Tibial artery (tissue), 4 donors: ENCODE measurements around the gene ELN.

Source experiments
- DNase-seq, 2 donors: peaks; one replicate each; pipeline ENCODE4 v3.0.0-alpha.2; 2019
- H3K27ac ChIP-seq, 2 donors: fragments of 200-600 bp; sonication (generic) in 1 of 2; 1 replicate in 1 of 2; 2 replicates in 1 of 2; pipeline ENCODE4 v1.5.1; 2018 to 2019; ENCODE audit warnings: mild to moderate bottlenecking in 1 of 2
- H3K27me3 ChIP-seq, 2 donors: fragments of 200-600 bp; sonication (generic) in 1 of 2; one replicate each; pipeline versions ENCODE4 v1.5.1 to v1.6.0; 2016 to 2019
- H3K36me3 ChIP-seq, 3 donors: fragments of 200-600 bp; sonication (generic) in 2 of 3; one replicate each; pipeline ENCODE4 v1.5.1; 2016 to 2019; ENCODE audit warnings: mild to moderate bottlenecking in 2 of 3
- H3K4me1 ChIP-seq, 4 donors: fragments of 200-600 bp; sonication (generic) in 2 of 4; 1 replicate in 3 of 4; 2 replicates in 1 of 4; pipeline ENCODE4 v1.5.1; 2016 to 2019
- H3K4me3 ChIP-seq, 2 donors: fragments of 200-600 bp; sonication (generic) in 1 of 2; 1 replicate in 1 of 2; 2 replicates in 1 of 2; pipeline ENCODE4 v1.5.1; 2018 to 2019; ENCODE audit warnings: mild to moderate bottlenecking in 2 of 2
- H3K9me3 ChIP-seq, 3 donors: fragments of 200-600 bp; sonication (generic) in 1 of 3; one replicate each; pipeline ENCODE4 v1.5.1; 2016 to 2019
- intact Hi-C: fragments of 100-400 bp; cut with DNase I; formaldehyde crosslinking; loops from one replicate; pipeline ENCODE4 v1.15.0; 2023; ENCODE audit warnings: low total_unique reads
- TF ChIP-seq, protein P1 (sequence below), 2 experiments: fragments of 200-600 bp in 1 of 2; fragments of 450-650 bp in 1 of 2; IDR thresholded peaks; one replicate each; pipeline ENCODE4 v1.5.1; 2017 to 2019; ENCODE audit warnings: antibody characterized with exemption in 2 of 2, mild to moderate bottlenecking in 1 of 2, moderate library complexity in 1 of 2

ELN gene

DNA sequence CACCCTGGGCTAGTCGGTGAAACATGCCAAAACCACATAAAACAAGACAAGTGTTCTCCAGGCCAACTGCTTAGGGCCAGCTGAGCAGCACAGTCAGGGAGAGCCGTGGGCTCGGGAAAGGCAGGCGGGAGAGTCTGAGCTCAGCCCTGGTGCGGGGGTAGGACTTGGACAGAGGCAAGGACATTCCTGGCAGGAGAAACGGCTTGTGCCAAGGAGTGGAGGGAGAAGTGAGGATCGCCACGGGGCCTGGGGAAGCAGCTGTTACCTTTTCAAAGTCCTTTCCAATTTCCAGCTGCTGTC is 4.2 kb downstream of the ELN start:
- Histone ChIP-seq H3K4me1 (peaks cover 0 to 77% (median 67%) of the 10 kb centered on the region in 4 donors), H3K4me3 (peak overlapping the region; percentile 80 to 93)

DNA sequence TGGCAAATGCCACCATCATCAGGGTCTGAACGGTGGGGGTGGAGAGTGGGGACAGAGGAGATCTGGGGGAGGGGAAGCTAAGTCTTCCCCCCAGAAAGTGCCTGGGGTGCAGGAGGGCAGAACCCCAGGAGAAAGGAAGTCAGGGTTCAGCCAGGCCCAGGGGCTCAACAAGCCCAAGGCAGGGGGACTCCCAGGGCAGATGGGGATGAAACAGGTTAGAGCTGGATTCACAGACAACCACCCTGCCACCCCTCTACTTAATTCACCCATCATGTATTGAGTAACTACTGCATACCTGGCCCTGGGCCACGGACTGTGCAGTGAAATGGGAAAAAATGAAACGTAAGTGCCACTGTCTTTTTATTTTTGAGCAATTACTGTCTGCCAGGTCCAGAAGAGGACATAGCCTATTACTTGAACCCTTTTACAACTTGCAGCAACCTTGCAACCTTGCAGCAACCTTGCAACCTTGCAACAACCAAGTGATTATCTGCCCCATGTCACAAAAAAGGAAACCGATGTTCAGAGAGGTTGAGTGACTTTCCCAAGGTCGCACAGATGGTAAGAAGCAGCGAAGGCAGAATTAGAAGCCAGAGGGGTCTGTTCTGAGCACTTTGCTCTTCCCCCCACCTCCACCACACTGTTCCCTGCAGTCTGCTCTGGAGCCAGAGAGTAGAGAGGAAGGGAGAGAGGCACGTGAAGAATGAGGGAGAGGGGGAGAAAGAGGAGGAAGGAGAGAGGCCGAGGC is 4.8 kb downstream of the ELN start:
- Histone ChIP-seq H3K4me3 (peak overlapping the region; percentile 80 to 93), H3K9me3 (no peaks in the 10 kb centered on the region), H3K36me3 (peaks cover 33 to 39% (median 35%) of the 10 kb centered on the region in 3 donors), H3K4me1 (peaks cover 0 to 77% (median 69%) of the 10 kb centered on the region in 4 donors), H3K27ac (peak overlapping the region; percentile 98), H3K27me3 (no peaks in the 10 kb centered on the region)
- intact Hi-C loops: loop anchor here (10.0 kb wide), 1 partner anchor 288 kb away; no protein-coding TSS in a partner anchor
- DNase-seq: peak in 1 of 2 donors; percentile 70
- TF ChIP-seq, protein P1, sequence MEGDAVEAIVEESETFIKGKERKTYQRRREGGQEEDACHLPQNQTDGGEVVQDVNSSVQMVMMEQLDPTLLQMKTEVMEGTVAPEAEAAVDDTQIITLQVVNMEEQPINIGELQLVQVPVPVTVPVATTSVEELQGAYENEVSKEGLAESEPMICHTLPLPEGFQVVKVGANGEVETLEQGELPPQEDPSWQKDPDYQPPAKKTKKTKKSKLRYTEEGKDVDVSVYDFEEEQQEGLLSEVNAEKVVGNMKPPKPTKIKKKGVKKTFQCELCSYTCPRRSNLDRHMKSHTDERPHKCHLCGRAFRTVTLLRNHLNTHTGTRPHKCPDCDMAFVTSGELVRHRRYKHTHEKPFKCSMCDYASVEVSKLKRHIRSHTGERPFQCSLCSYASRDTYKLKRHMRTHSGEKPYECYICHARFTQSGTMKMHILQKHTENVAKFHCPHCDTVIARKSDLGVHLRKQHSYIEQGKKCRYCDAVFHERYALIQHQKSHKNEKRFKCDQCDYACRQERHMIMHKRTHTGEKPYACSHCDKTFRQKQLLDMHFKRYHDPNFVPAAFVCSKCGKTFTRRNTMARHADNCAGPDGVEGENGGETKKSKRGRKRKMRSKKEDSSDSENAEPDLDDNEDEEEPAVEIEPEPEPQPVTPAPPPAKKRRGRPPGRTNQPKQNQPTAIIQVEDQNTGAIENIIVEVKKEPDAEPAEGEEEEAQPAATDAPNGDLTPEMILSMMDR (IDR thresholded peaks at IDR 0.05): no peak

More for the DNA sequence above, 4.2 kb downstream of the ELN start:
- H3K36me3 ChIP-seq: peaks cover 27 to 33% (median 29%) of the 10 kb centered on the region in 3 donors
- intact Hi-C loops: loop anchor here (10.0 kb wide), 1 partner anchor 287 kb away; no protein-coding TSS in a partner anchor
- peak; percentile 68 to 88 for DNase-seq
- H3K27ac ChIP-seq: peak overlapping the region; percentile 98
- no peaks in the 10 kb centered on the region for H3K27me3 ChIP-seq
- TF ChIP-seq, protein P1 (IDR thresholded peaks at IDR 0.05): no peak
- no peaks in the 10 kb centered on the region for H3K9me3 ChIP-seq

DNA sequence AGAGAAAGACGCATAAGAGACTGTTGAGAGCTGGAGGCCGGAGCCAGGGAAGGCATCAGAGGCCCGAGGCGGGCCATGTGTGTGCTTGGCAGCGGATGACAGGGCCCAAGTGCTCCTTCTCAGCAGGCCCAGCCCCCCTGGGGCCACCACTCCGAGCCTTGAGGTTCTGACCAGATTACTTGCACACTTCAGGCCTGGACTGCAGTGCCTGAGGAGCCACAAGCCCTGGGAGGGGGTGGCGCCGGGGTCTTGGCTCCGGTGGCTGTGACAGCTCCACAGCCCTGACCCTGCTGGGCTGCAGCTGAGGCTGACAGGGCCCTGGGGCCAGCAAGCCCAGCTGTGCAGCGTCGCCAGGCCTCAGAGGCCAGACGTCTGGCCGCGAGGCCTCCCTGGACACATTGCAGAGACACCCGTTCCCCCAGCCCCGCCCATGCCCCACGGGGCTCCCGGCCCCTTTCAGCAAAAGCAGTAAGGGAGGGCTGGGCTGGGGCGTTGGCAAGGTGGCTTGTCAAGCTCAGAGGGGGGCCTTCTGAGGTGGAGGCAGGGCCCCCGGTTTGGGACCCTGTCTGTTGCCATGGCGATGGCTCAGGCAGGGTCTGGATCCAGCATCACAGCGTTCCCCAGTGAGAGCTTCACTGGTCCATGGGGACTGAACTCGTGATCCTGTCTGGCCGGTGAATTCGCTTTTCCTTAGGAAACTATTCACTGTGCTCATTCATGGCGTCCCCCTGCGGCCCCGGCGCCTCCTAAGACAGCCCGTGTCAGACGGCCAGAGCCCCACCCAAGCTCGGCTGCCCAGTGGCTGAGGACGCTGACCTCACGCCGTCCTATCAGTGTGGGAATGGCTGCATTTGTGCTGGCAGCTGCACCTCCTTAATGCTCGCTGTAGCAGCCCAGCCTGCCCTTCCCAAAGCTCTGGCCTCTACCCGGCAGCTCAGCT is 5.7 kb downstream of the ELN start:
- TF ChIP-seq, protein P1 (IDR thresholded peaks at IDR 0.05): no peak
- peak; percentile 89 to 97 for DNase-seq
- no peaks in the 10 kb centered on the region for H3K27me3 ChIP-seq
- peak overlapping the region; percentile 80 to 93 for H3K4me3 ChIP-seq
- intact Hi-C loops: loop anchor here (10.0 kb wide), 1 partner anchor 289 kb away; no protein-coding TSS in a partner anchor
- H3K4me1 ChIP-seq: peaks cover 0 to 83% (median 74%) of the 10 kb centered on the region in 4 donors
- peak overlapping the region; percentile 98 for H3K27ac ChIP-seq
- H3K36me3 ChIP-seq: peaks cover 42 to 48% (median 44%) of the 10 kb centered on the region in 3 donors
- H3K9me3 ChIP-seq: no peaks in the 10 kb centered on the region

DNA sequence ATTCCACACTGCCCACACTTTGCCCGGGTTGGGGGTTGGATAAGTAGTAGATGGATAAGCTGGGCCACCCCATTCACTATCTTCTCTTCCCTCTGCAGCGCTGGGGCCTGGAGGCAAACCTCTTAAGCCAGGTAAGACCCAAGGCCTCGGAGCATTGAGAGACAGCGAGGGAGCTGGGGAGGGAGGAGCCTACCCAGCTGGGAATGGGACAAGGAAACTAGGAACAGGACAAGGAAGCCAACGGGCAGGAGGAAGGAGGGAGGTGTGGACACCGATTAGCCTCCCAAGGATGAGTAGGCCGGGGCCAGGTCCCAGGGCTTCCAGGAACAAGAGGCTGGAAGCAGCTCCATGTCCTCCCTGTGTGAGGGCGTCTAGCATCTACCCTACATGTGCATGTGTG is 9.6 kb downstream of the ELN start:
- no peak overlapping the region for H3K4me3 ChIP-seq
- DNase-seq: peak in 1 of 2 donors; percentile 81
- no peaks in the 10 kb centered on the region for H3K9me3 ChIP-seq
- TF ChIP-seq, protein P1 (IDR thresholded peaks at IDR 0.05): no peak
- H3K36me3 ChIP-seq: peaks cover 81 to 83% (median 83%) of the 10 kb centered on the region in 3 donors
- intact Hi-C loops: loop anchor here (10.0 kb wide), 1 partner anchor 293 kb away; no protein-coding TSS in a partner anchor
- H3K4me1 ChIP-seq: peaks cover 0 to 98% (median 79%) of the 10 kb centered on the region in 4 donors
- no peaks in the 10 kb centered on the region for H3K27me3 ChIP-seq
- peak overlapping the region; percentile 98 for H3K27ac ChIP-seq

DNA sequence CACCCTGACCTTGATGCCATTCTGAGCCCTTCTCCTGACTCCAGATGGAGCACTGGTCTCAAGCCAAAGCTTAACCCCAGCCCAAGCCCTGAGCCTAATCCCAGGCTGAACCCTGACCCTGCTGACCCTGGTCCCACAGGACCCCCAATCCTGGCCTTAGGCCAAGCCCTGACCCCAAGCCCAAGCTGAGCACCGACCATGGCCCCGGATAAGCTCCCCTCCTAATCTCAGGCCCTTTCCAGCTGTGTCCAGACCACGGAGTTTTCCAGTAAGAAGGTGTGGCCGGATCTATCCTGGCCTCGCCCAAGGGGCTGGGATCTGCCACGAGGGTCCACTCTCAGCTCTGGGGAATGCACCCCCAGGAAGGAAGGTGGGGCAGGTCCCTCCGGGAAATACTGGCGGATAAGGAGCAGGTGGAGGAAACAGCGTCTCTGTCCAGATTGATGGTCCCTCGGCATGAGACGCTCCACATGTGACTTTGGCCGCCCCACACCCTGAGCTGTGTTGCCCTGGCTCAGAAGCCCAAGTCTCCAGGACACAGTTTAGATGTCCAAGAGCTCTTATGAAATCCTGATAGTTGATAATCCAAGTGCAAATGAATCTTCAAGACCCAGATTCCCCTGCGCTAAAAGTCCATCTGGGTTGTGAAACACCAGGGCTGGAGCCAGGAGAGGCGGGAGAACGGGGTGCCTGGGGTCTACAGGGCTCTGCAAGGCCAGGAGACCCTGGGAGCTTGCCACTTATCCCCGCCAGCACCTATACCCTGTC is 10.4 kb downstream of the ELN start:
- no peaks in the 10 kb centered on the region for H3K27me3 ChIP-seq
- no peak overlapping the region for H3K4me3 ChIP-seq
- TF ChIP-seq, protein P1 (IDR thresholded peaks at IDR 0.05): no peak
- peaks cover 84 to 91% (median 89%) of the 10 kb centered on the region in 3 donors for H3K36me3 ChIP-seq
- peaks cover 0 to 98% (median 78%) of the 10 kb centered on the region in 4 donors for H3K4me1 ChIP-seq
- H3K9me3 ChIP-seq: no peaks in the 10 kb centered on the region
- intact Hi-C loops: loop anchor here (10.0 kb wide), 1 partner anchor 294 kb away; no protein-coding TSS in a partner anchor
- H3K27ac ChIP-seq: peak overlapping the region; percentile 98
- peak in 1 of 2 donors; percentile 78 for DNase-seq
